Activated B cell treated with CpG ODN at 0.5 μM for 24 hours (primary cell): ENCODE data around the gene PDXP. TPM values are rescaled to one million over a fixed set of nuclear protein-coding genes. Genes with fewer than 3 reads are reported as not detected.

Experiments
- ATAC-seq: fragments of 200-7000 bp; cut with Tn5 transposase; one replicate; pipeline ENCODE4 v1.10.0; 2021; ENCODE audit warnings: low read depth, mild to moderate bottlenecking, moderate library complexity
- CTCF ChIA-PET: fragments of 350-600 bp; sonication (Branson Sonifier 250); formaldehyde crosslinking; loops from one replicate; lab custom pipeline; 2021; ENCODE audit warnings: antibody characterized with exemption; lab: Charles Lee
- POLR2A ChIA-PET: fragments of 350-600 bp; sonication (Branson Sonifier 250); formaldehyde crosslinking; loops from one replicate; lab custom pipeline; 2021; ENCODE audit warnings: antibody characterized with exemption; lab: Charles Lee
- DNase-seq: peaks from one replicate; pipeline ENCODE4 v3.0.0; 2022
- H3K27ac Mint-ChIP-seq: one replicate; pipeline ENCODE4 v1.8.0; 2020; ENCODE audit warnings: mixed read lengths
- H3K27me3 Mint-ChIP-seq: one replicate; pipeline ENCODE4 v1.8.0; 2021; ENCODE audit warnings: mixed read lengths
- H3K36me3 Mint-ChIP-seq: one replicate; pipeline ENCODE4 v1.8.0; 2021; ENCODE audit warnings: low read depth, mixed read lengths
- H3K4me1 Mint-ChIP-seq: one replicate; pipeline ENCODE4 v1.8.0; 2021; ENCODE audit warnings: mixed read lengths
- H3K4me3 Mint-ChIP-seq: one replicate; pipeline ENCODE4 v1.8.0; 2020; ENCODE audit warnings: mild to moderate bottlenecking, mixed read lengths
- H3K9me3 Mint-ChIP-seq: one replicate; pipeline ENCODE4 v1.8.0; 2020; ENCODE audit warnings: mixed read lengths
- CTCF ChIP-seq: fragments of 200-600 bp; IDR thresholded peaks from one replicate; pipeline ENCODE4 v1.8.0; 2022; ENCODE audit warnings: antibody characterized with exemption, mild to moderate bottlenecking
- intact Hi-C: fragments of 100-400 bp; cut with micrococcal nuclease; formaldehyde crosslinking; loops from one replicate; pipeline ENCODE4 v1.15.1; 2024
- total RNA-seq: library from RNA; stranded (reverse); gene quantifications from 2 replicates; pipeline ENCODE4 v1.2.3, GENCODE V29; 2022

PDXP gene
- total RNA-seq, 1 donor from 2014 or later, result 22.6 TPM

- no peaks in the 10 kb centered on the region for H3K27me3 Mint-ChIP-seq
- ChIA-PET CTCF (interaction anchor here (1.0 to 7.1 kb wide), 10 partner anchors 14 to 42 kb away, joined by 3 to 163 read pairs (median 36); partner anchors contain the start of genes GGA1, LGALS1, NOL12 and PDXP), POLR2A (interaction anchor here (0.6 to 5.5 kb wide), 10 partner anchors 9 to 45 kb away, joined by 3 to 55 read pairs (median 12); partner anchors contain the start of genes GGA1, LGALS1, NOL12 and PDXP)
- no peak for ATAC-seq
- intact Hi-C loops, result no loop called here
- H3K27ac Mint-ChIP-seq, result peak overlapping the region; percentile 93
- H3K36me3 Mint-ChIP-seq, result peaks cover 39% of the 10 kb centered on the region
- no peaks in the 10 kb centered on the region for H3K9me3 Mint-ChIP-seq
- DNase-seq, result no peak
- H3K4me1 Mint-ChIP-seq, result peaks cover 55% of the 10 kb centered on the region
- peak overlapping the region; percentile 95 for H3K4me3 Mint-ChIP-seq
- TF ChIP-seq CTCF, result no peak
Measured at GRCh38 chr22:37640591-37641560, 17.6 kb upstream of the PDXP start.

- Mint-ChIP-seq H3K4me3 (peak overlapping the region; percentile 24), H3K27me3 (no peaks in the 10 kb centered on the region), H3K36me3 (peaks cover 42% of the 10 kb centered on the region), H3K4me1 (peaks cover 49% of the 10 kb centered on the region), H3K27ac (peak overlapping the region; percentile 3), H3K9me3 (no peaks in the 10 kb centered on the region)
- ChIA-PET POLR2A (interaction anchor here (1.1 to 5.5 kb wide), 7 partner anchors 8 to 45 kb away, joined by 3 to 55 read pairs (median 34); partner anchors contain the start of genes GGA1, LGALS1, NOL12 and PDXP), CTCF (interaction anchor here (1.0 to 7.1 kb wide), 13 partner anchors 9 to 222 kb away, joined by 3 to 163 read pairs (median 26); partner anchors contain the start of genes GGA1, LGALS1, NOL12 and PDXP)
- TF ChIP-seq CTCF, result no peak
- intact Hi-C loops, result no loop called here
- no peak for ATAC-seq
- no peak for DNase-seq
Measured at GRCh38 chr22:37641561-37641949, 17.0 kb upstream of the PDXP start.

- Mint-ChIP-seq H3K36me3 (peaks cover 55% of the 10 kb centered on the region), H3K27me3 (no peaks in the 10 kb centered on the region), H3K4me1 (peaks cover 34% of the 10 kb centered on the region), H3K4me3 (peak overlapping the region; percentile 28), H3K9me3 (no peaks in the 10 kb centered on the region), H3K27ac (peak overlapping the region; percentile 59)
- ChIA-PET POLR2A (interaction anchor here (0.6 to 5.5 kb wide), 13 partner anchors 10 to 43 kb away, joined by 3 to 55 read pairs (median 10); partner anchors contain the start of genes GGA1, LGALS1, NOL12 and PDXP), CTCF (interaction anchor here (0.7 to 7.1 kb wide), 22 partner anchors 8 to 220 kb away, joined by 3 to 163 read pairs (median 9); partner anchors contain the start of genes GGA1, LGALS1, NOL12 and PDXP)
- peak; percentile 85 for DNase-seq
- ATAC-seq, result peak; percentile 80
- TF ChIP-seq CTCF, result peak; percentile 64
- intact Hi-C loops, result loop anchor here (1.0 kb wide), 5 partner anchors 10 to 43 kb away; partner anchors contain the start of genes NOL12 and PDXP
Measured at GRCh38 chr22:37643225-37643847, 15.2 kb upstream of the PDXP start.

- POLR2A ChIA-PET, result no interaction called here
- no peak overlapping the region for H3K27ac Mint-ChIP-seq
- no peaks in the 10 kb centered on the region for H3K9me3 Mint-ChIP-seq
- DNase-seq (no peak), ATAC-seq (no peak)
- CTCF ChIA-PET, result no interaction called here
- no peak overlapping the region for H3K4me3 Mint-ChIP-seq
- H3K4me1 Mint-ChIP-seq, result peaks cover 15% of the 10 kb centered on the region
- peaks cover 78% of the 10 kb centered on the region for H3K36me3 Mint-ChIP-seq
- no peaks in the 10 kb centered on the region for H3K27me3 Mint-ChIP-seq
- intact Hi-C loops, result no loop called here
- no peak for TF ChIP-seq CTCF
Measured at GRCh38 chr22:37647317-37647716, 11.2 kb upstream of the PDXP start.
